NT2/D1 (cell line): ENCODE results near the gene SMARCC2.

ENCODE experiments used
- YY1 ChIP-seq: IDR thresholded peaks from 2 replicates; pipeline ENCODE4 v1.6.1; 2011; ENCODE audit not compliant: insufficient read length, insufficient read depth
- ZNF274 ChIP-seq: IDR thresholded peaks from 2 replicates; pipeline ENCODE4 v1.6.1; 2011; ENCODE audit warnings: mild to moderate bottlenecking, low read depth, low read length

GRCh38 chr12:56162468-56163290 lies 26.6 kb downstream of the SMARCC2 start:
- TF ChIP-seq ZNF274 (no peak), YY1 (no peak)
